Activated CD4-positive, alpha-beta memory T cell treated with anti-CD3 and anti-CD28 coated beads for 36 hours (primary cell): ENCODE data around the gene TACC3. TPM values are rescaled to one million over a fixed set of nuclear protein-coding genes. Genes with fewer than 3 reads are reported as not detected.

Source experiments
- CTCF ChIA-PET: fragments of 350-600 bp; sonication (Branson Sonifier 250); formaldehyde crosslinking; loops from one replicate; lab custom pipeline; 2021; ENCODE audit warnings: antibody characterized with exemption, inconsistent platforms; lab: Charles Lee
- POLR2A ChIA-PET: fragments of 350-600 bp; sonication (Branson Sonifier 250); formaldehyde crosslinking; loops from one replicate; lab custom pipeline; 2021; ENCODE audit warnings: antibody characterized with exemption; lab: Charles Lee
- DNase-seq: peaks from one replicate; pipeline ENCODE4 v3.0.0-alpha.2; 2020
- H3K27ac Mint-ChIP-seq: one replicate; pipeline ENCODE4 v1.8.0; 2021; ENCODE audit warnings: mixed read lengths
- H3K27me3 Mint-ChIP-seq: one replicate; pipeline ENCODE4 v1.8.0; 2021; ENCODE audit warnings: mixed read lengths
- H3K36me3 Mint-ChIP-seq: one replicate; pipeline ENCODE4 v1.8.0; 2021; ENCODE audit warnings: mixed read lengths
- H3K4me1 Mint-ChIP-seq: one replicate; pipeline ENCODE4 v1.8.0; 2021; ENCODE audit warnings: low read depth, mixed read lengths
- H3K4me3 Mint-ChIP-seq: one replicate; pipeline ENCODE4 v1.8.0; 2021; ENCODE audit warnings: mild to moderate bottlenecking, mixed read lengths
- H3K9me3 Mint-ChIP-seq: one replicate; pipeline ENCODE4 v1.8.0; 2021; ENCODE audit warnings: mixed read lengths
- intact Hi-C: fragments of 100-400 bp; cut with micrococcal nuclease; formaldehyde crosslinking; loops from one replicate; pipeline ENCODE4 v1.15.1; 2023
- total RNA-seq, 2 experiments: library from RNA; stranded (reverse); gene quantifications; one replicate each; pipeline ENCODE4 v1.2.3, GENCODE V29; 2021

Gene TACC3
- total RNA-seq, 2 experiments from 2014 or later, result 194 to 201 TPM

DNA sequence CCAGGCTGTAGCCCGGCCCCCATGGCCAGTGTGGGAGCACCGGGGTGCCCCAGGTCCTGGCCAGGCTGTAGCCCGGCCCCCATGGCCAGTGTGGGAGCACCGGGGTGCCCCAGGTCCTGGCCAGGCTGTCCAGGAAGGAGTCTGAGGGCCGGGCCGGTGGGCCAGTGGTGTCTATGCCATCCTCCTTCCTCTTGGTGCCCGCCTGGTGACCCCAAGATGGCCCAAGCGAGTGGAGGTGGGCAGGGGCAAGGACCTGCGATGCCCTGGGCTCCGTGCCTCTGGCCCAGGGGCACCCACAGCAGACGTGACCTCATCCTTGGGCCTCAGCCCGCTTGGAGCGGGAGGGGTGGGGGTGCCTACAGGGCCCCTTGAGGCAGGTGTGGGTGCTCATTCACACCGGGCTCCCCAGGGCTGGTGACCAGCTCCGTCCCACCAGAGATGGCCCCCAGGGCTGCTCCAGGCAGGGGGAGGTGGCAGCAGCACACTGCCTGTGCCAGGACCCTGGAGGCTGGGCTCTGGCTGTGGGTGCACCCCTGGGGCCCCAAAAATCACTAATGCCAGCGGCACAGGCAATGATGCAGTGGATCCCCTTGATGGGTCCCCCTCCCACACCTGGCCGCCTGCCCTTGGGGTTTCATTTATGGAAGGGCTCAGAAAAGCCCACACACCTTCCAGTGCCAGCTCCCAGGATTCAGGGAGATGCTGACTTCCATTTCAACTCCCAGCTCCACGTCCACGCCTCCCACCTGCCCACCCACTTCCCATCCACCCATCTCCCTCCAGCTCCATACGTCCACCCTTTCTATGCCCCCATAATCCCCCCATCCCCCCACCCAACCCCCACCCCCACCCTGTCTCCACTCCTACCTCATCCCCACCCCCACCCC, 35.8 kb downstream of the TACC3 start:
- POLR2A ChIA-PET, result no interaction called here
- H3K4me3 Mint-ChIP-seq, result no peak overlapping the region
- H3K27ac Mint-ChIP-seq, result no peak overlapping the region
- no peak for DNase-seq
- no peaks in the 10 kb centered on the region for H3K9me3 Mint-ChIP-seq
- H3K4me1 Mint-ChIP-seq, result no peaks in the 10 kb centered on the region
- H3K27me3 Mint-ChIP-seq, result no peaks in the 10 kb centered on the region
- CTCF ChIA-PET, result interaction anchor here (1.2 to 1.6 kb wide), 2 partner anchors 9 to 11 kb away, joined by 4 to 5 read pairs; no protein-coding TSS in a partner anchor
- no peaks in the 10 kb centered on the region for H3K36me3 Mint-ChIP-seq
- intact Hi-C loops, result no loop called here

- POLR2A ChIA-PET, result no interaction called here
- H3K4me1 Mint-ChIP-seq, result no peaks in the 10 kb centered on the region
- no peak overlapping the region for H3K27ac Mint-ChIP-seq
- H3K9me3 Mint-ChIP-seq, result no peaks in the 10 kb centered on the region
- H3K4me3 Mint-ChIP-seq, result no peak overlapping the region
- CTCF ChIA-PET, result interaction anchor here (1.2 kb wide), 1 partner anchor 10 kb away, joined by 4 read pairs; no protein-coding TSS in a partner anchor
- H3K36me3 Mint-ChIP-seq, result no peaks in the 10 kb centered on the region
- peaks cover 3% of the 10 kb centered on the region for H3K27me3 Mint-ChIP-seq
- intact Hi-C loops, result no loop called here
- DNase-seq, result no peak
Measured at GRCh38 chr4:1757836-1758235, 36.5 kb downstream of the TACC3 start.

- no peak overlapping the region for H3K27ac Mint-ChIP-seq
- intact Hi-C loops, result no loop called here
- no peaks in the 10 kb centered on the region for H3K4me1 Mint-ChIP-seq
- H3K4me3 Mint-ChIP-seq, result no peak overlapping the region
- peaks cover 3% of the 10 kb centered on the region for H3K27me3 Mint-ChIP-seq
- POLR2A ChIA-PET, result no interaction called here
- no peaks in the 10 kb centered on the region for H3K9me3 Mint-ChIP-seq
- no peaks in the 10 kb centered on the region for H3K36me3 Mint-ChIP-seq
- CTCF ChIA-PET, result interaction anchor here (1.2 kb wide), 2 partner anchors 10 to 11 kb away, joined by 4 to 6 read pairs; no protein-coding TSS in a partner anchor
- no peak for DNase-seq
Measured at GRCh38 chr4:1758306-1759121, 37.2 kb downstream of the TACC3 start.

GRCh38 chr4:1759170-1759817, 38.0 kb downstream of the TACC3 start:
- H3K36me3 Mint-ChIP-seq, result no peaks in the 10 kb centered on the region
- peaks cover 7% of the 10 kb centered on the region for H3K27me3 Mint-ChIP-seq
- no peak for DNase-seq
- ChIA-PET POLR2A (no interaction called here), CTCF (interaction anchor here (0.6 to 1.2 kb wide), 3 partner anchors 12 to 151 kb away, joined by 3 to 6 read pairs (median 4); no protein-coding TSS in a partner anchor)
- H3K4me3 Mint-ChIP-seq, result no peak overlapping the region
- no peak overlapping the region for H3K27ac Mint-ChIP-seq
- no peaks in the 10 kb centered on the region for H3K9me3 Mint-ChIP-seq
- no peaks in the 10 kb centered on the region for H3K4me1 Mint-ChIP-seq
- intact Hi-C loops, result no loop called here

- H3K27me3 Mint-ChIP-seq, result peaks cover 10% of the 10 kb centered on the region
- no peaks in the 10 kb centered on the region for H3K9me3 Mint-ChIP-seq
- CTCF ChIA-PET, result interaction anchor here (0.6 to 1.2 kb wide), 3 partner anchors 12 to 151 kb away, joined by 3 to 6 read pairs (median 4); no protein-coding TSS in a partner anchor
- intact Hi-C loops, result no loop called here
- no peak overlapping the region for H3K4me3 Mint-ChIP-seq
- POLR2A ChIA-PET, result no interaction called here
- H3K27ac Mint-ChIP-seq, result no peak overlapping the region
- no peaks in the 10 kb centered on the region for H3K36me3 Mint-ChIP-seq
- H3K4me1 Mint-ChIP-seq, result no peaks in the 10 kb centered on the region
- no peak for DNase-seq
Measured at GRCh38 chr4:1759818-1760223, 38.5 kb downstream of the TACC3 start.

DNA sequence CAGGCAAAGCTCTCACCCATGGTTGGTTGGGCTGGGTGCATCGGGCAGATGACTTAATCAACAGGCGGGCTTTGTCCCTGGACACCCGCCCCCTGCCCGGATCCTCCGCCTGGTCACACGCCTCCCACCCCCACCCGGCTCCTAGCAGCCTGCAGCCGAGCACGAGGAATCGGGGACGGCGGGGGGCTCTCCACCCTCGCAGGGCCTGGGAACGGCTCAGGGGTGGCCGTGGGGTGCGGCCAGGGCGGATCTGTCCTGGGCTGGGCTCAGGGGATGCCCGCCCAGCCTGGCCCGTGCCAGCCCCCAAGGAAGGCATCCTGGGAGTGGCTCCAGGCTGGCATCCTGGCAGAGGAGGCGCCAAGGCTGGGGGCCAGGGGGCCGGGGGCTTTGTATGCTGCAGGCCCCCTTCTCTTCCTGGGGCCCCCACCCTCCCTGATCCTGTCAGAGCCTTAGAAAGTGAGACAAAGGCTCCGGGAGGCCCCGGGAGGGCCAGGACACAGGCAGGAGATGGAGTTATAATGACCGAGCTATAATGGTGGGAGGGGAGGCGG, 39.3 kb downstream of the TACC3 start:
- H3K4me1 Mint-ChIP-seq, result no peaks in the 10 kb centered on the region
- no peak overlapping the region for H3K27ac Mint-ChIP-seq
- H3K36me3 Mint-ChIP-seq, result no peaks in the 10 kb centered on the region
- CTCF ChIA-PET, result no interaction called here
- no peak overlapping the region for H3K4me3 Mint-ChIP-seq
- intact Hi-C loops, result no loop called here
- peaks cover 15% of the 10 kb centered on the region for H3K27me3 Mint-ChIP-seq
- no peaks in the 10 kb centered on the region for H3K9me3 Mint-ChIP-seq
- POLR2A ChIA-PET, result no interaction called here
- DNase-seq, result no peak

- POLR2A ChIA-PET, result no interaction called here
Measured at GRCh38 chr4:1761130-1761689, 39.9 kb downstream of the TACC3 start.

GRCh38 chr4:1762264-1763010, 41.1 kb downstream of the TACC3 start:
- POLR2A ChIA-PET, result no interaction called here
- CTCF ChIA-PET, result no interaction called here

More at GRCh38 chr4:1761130-1761689, 39.9 kb downstream of the TACC3 start:
- Mint-ChIP-seq H3K27me3 (peaks cover 16% of the 10 kb centered on the region), H3K36me3 (no peaks in the 10 kb centered on the region), H3K4me3 (no peak overlapping the region), H3K9me3 (no peaks in the 10 kb centered on the region), H3K4me1 (no peaks in the 10 kb centered on the region), H3K27ac (no peak overlapping the region)
- no peak for DNase-seq
- intact Hi-C loops, result no loop called here
- CTCF ChIA-PET, result no interaction called here

GRCh38 chr4:1763070-1763549, 41.8 kb downstream of the TACC3 start:
- Mint-ChIP-seq H3K4me3 (no peak overlapping the region), H3K36me3 (no peaks in the 10 kb centered on the region), H3K27ac (no peak overlapping the region), H3K27me3 (peaks cover 16% of the 10 kb centered on the region), H3K9me3 (no peaks in the 10 kb centered on the region), H3K4me1 (no peaks in the 10 kb centered on the region)
- intact Hi-C loops, result no loop called here
- ChIA-PET CTCF (no interaction called here), POLR2A (no interaction called here)
- DNase-seq, result no peak

More at GRCh38 chr4:1762264-1763010, 41.1 kb downstream of the TACC3 start:
- Mint-ChIP-seq H3K4me1 (no peaks in the 10 kb centered on the region), H3K36me3 (no peaks in the 10 kb centered on the region), H3K4me3 (no peak overlapping the region), H3K27ac (no peak overlapping the region), H3K27me3 (peaks cover 16% of the 10 kb centered on the region), H3K9me3 (no peaks in the 10 kb centered on the region)
- intact Hi-C loops, result no loop called here
- no peak for DNase-seq

DNA sequence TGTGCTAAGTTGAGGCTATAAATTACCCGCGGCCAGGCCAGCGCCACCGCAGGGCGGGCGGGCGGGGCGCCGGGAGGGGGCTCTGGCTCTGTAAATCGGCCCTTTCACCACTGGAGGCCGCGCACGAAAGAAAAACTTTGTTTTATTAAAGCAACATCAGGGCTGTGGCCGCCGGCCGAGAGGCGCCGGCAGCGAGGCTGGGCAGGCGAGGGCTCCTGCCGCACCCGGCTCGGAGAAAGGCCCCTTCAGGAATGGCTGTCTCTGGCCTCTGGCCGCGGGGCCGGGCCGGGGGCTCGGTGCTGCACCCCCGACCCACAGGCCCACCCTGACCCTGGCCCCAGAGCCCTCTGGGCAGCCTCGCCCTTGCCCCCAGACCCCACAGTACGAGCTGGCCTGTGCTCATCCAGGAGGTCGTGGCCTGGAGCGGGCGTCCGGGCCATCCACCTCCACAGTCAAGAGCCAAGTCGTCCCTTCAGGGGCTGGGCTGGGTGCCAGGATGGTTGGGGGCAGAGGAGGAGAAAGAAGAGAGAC, 42.3 kb downstream of the TACC3 start:
- H3K4me3 Mint-ChIP-seq, result no peak overlapping the region
- CTCF ChIA-PET, result no interaction called here
- intact Hi-C loops, result no loop called here

More for the DNA sequence above, 42.3 kb downstream of the TACC3 start:
- H3K27ac Mint-ChIP-seq, result no peak overlapping the region
- H3K27me3 Mint-ChIP-seq, result peaks cover 18% of the 10 kb centered on the region
- no peaks in the 10 kb centered on the region for H3K9me3 Mint-ChIP-seq
- POLR2A ChIA-PET, result no interaction called here
- no peak for DNase-seq
- no peaks in the 10 kb centered on the region for H3K36me3 Mint-ChIP-seq
- H3K4me1 Mint-ChIP-seq, result no peaks in the 10 kb centered on the region
